PC-9 (cell line): Measurements from ENCODE around the gene PTP4A1. TPM values are rescaled to one million over a fixed set of nuclear protein-coding genes. Genes with fewer than 3 reads are reported as not detected.

Experiments used
- BruUV-seq: library from RNA; stranded (reverse); fragments of 400-500 nt; replicated peaks from 2 replicates; lab custom pipeline; 2021; lab: Mats Ljungman, UMichigan
- CTCF ChIA-PET: fragments of 300-600 bp; sonication (Branson Sonifier 250); formaldehyde crosslinking; loops from one replicate; lab custom pipeline; 2022; ENCODE audit warnings: antibody characterized with exemption; lab: Charles Lee
- POLR2A ChIA-PET: fragments of 300-600 bp; sonication (Branson Sonifier 250); formaldehyde crosslinking; loops from one replicate; lab custom pipeline; 2022; ENCODE audit warnings: antibody characterized with exemption; ENCODE audit not compliant: unreplicated experiment; lab: Charles Lee
- DNase-seq, 2 experiments: peaks; one replicate each; pipeline versions ENCODE4 v3.0.0 to v3.0.0-alpha.2; 2015 to 2022; ENCODE audit warnings: mixed read lengths in 1 of 2
- H2AFZ ChIP-seq: fragments of 200-600 bp; sonication (generic); 2 replicates; pipeline ENCODE4 v1.8.1; 2017; ENCODE audit warnings: antibody characterized with exemption
- H3F3A ChIP-seq: fragments of 200-600 bp; sonication (generic); 2 replicates; pipeline ENCODE4 v1.8.1; 2017; ENCODE audit warnings: antibody characterized with exemption, mild to moderate bottlenecking, low read depth; ENCODE audit not compliant: insufficient read depth
- H3K27ac ChIP-seq: fragments of 200-600 bp; sonication (generic); 2 replicates; pipeline ENCODE4 v1.6.1; 2016; ENCODE audit warnings: mixed run types
- H3K27me3 ChIP-seq: fragments of 200-600 bp; sonication (generic); 2 replicates; pipeline ENCODE4 v1.6.1; 2016; ENCODE audit warnings: low read depth, mixed run types; ENCODE audit not compliant: insufficient read depth
- H3K36me3 ChIP-seq: fragments of 200-600 bp; sonication (generic); 2 replicates; pipeline ENCODE4 v1.6.1; 2016; ENCODE audit warnings: low read depth, mixed run types
- H3K4me1 ChIP-seq: fragments of 200-600 bp; sonication (generic); replicated peaks from 2 replicates; pipeline ENCODE4 v1.6.1; 2016; ENCODE audit warnings: mixed run types; ENCODE audit not compliant: insufficient read depth
- H3K4me2 ChIP-seq: fragments of 200-600 bp; sonication (generic); 2 replicates; pipeline ENCODE4 v1.6.1; 2017; ENCODE audit warnings: mixed run types
- H3K4me3 ChIP-seq: fragments of 200-600 bp; sonication (generic); 2 replicates; pipeline ENCODE4 v1.6.1; 2016; ENCODE audit warnings: mixed run types
- H3K79me2 ChIP-seq: fragments of 200-600 bp; sonication (generic); 2 replicates; pipeline ENCODE4 v1.6.1; 2017; ENCODE audit warnings: low read depth, mixed run types
- H3K9me2 ChIP-seq: fragments of 200-600 bp; sonication (generic); 2 replicates; pipeline ENCODE4 v1.8.1; 2017; ENCODE audit warnings: mild to moderate bottlenecking; ENCODE audit not compliant: insufficient read depth
- H3K9me3 ChIP-seq: fragments of 200-600 bp; sonication (generic); 2 replicates; pipeline ENCODE4 v1.8.1; 2016; ENCODE audit warnings: low read depth; ENCODE audit not compliant: insufficient read depth
- H4K20me1 ChIP-seq: fragments of 200-600 bp; sonication (generic); 2 replicates; pipeline ENCODE4 v1.8.1; 2017; ENCODE audit not compliant: insufficient read depth
- CTCF ChIP-seq: fragments of 200-600 bp; sonication (generic); conservative IDR thresholded peaks from 2 replicates; pipeline ENCODE4 v1.6.1; 2017; ENCODE audit warnings: mixed run types, antibody characterized with exemption, mild to moderate bottlenecking, moderate library complexity
- EZH2 ChIP-seq: fragments of 200-600 bp; sonication (generic); IDR thresholded peaks from 2 replicates; pipeline ENCODE4 v1.8.0; 2017; ENCODE audit warnings: antibody characterized with exemption, low read depth
- intact Hi-C: fragments of 100-400 bp; cut with micrococcal nuclease; formaldehyde crosslinking; loops from one replicate; pipeline ENCODE4 v1.10.0; 2022; ENCODE audit not compliant: unreplicated experiment
- total RNA-seq: library from RNA; stranded (reverse); gene quantifications from 2 replicates; pipeline ENCODE4 v1.2.3, GENCODE V29; 2021

The PTP4A1 gene
- total RNA-seq, 1 experiment from 2014 or later, result 63.8 TPM

GRCh38 chr6:63554782-63555181, 17.5 kb upstream of the PTP4A1 start:
- no peak for DNase-seq
- H3K9me3 ChIP-seq, result no peaks in the 10 kb centered on the region
- POLR2A ChIA-PET, result no interaction called here
- peak overlapping the region; percentile 54; the same call in 1 of the 2 replicates for H3K27ac ChIP-seq
- H3K27me3 ChIP-seq, result no peaks in the 10 kb centered on the region
- intact Hi-C loops, result no loop called here
- H3F3A ChIP-seq, result no peaks in the 10 kb centered on the region
- no peaks in the 10 kb centered on the region for H3K9me2 ChIP-seq
- H3K4me3 ChIP-seq, result no peak overlapping the region
- no peaks in the 10 kb centered on the region for H3K36me3 ChIP-seq
- H3K4me1 ChIP-seq, result peaks cover 10% of the 10 kb centered on the region
- BruUV-seq, result no TSS peak
- CTCF ChIA-PET, result no interaction called here
- no peak overlapping the region for H2AFZ ChIP-seq
- TF ChIP-seq EZH2 (no peak), CTCF (no peak)
- H3K4me2 ChIP-seq, result peak overlapping the region; percentile 50; the same call in 1 of the 2 replicates
- H4K20me1 ChIP-seq, result no peaks in the 10 kb centered on the region
- no peaks in the 10 kb centered on the region for H3K79me2 ChIP-seq

GRCh38 chr6:63556369-63556768, 15.9 kb upstream of the PTP4A1 start:
- no peaks in the 10 kb centered on the region for H3K9me3 ChIP-seq
- BruUV-seq, result no TSS peak
- ChIA-PET POLR2A (no interaction called here), CTCF (no interaction called here)
- no peak for DNase-seq
- H3K79me2 ChIP-seq, result no peaks in the 10 kb centered on the region
- H3K4me3 ChIP-seq, result no peak overlapping the region
- TF ChIP-seq CTCF (no peak), EZH2 (no peak)
- no peaks in the 10 kb centered on the region for H3K36me3 ChIP-seq
- peaks cover 21% of the 10 kb centered on the region for H3K4me1 ChIP-seq
- no peak overlapping the region for H3K4me2 ChIP-seq
- H4K20me1 ChIP-seq, result no peaks in the 10 kb centered on the region
- intact Hi-C loops, result no loop called here
- no peak overlapping the region for H2AFZ ChIP-seq
- no peaks in the 10 kb centered on the region for H3K27me3 ChIP-seq
- H3K9me2 ChIP-seq, result no peaks in the 10 kb centered on the region
- H3F3A ChIP-seq, result peaks cover 10% of the 10 kb centered on the region
- no peak overlapping the region for H3K27ac ChIP-seq

- TF ChIP-seq EZH2, result no peak
- TF ChIP-seq CTCF, result no peak
- H3K36me3 ChIP-seq, result no peaks in the 10 kb centered on the region
- H3K4me1 ChIP-seq, result peaks cover 25% of the 10 kb centered on the region
- ChIA-PET CTCF (no interaction called here), POLR2A (no interaction called here)
- no peak overlapping the region for H3K4me3 ChIP-seq
- H3K9me3 ChIP-seq, result no peaks in the 10 kb centered on the region
- no peaks in the 10 kb centered on the region for H3K9me2 ChIP-seq
- no peaks in the 10 kb centered on the region for H3K27me3 ChIP-seq
- intact Hi-C loops, result no loop called here
- H3K4me2 ChIP-seq, result no peak overlapping the region
- no peaks in the 10 kb centered on the region for H3K79me2 ChIP-seq
- H2AFZ ChIP-seq, result no peak overlapping the region
- no TSS peak for BruUV-seq
- peaks cover 15% of the 10 kb centered on the region for H3F3A ChIP-seq
- DNase-seq, result no peak
- no peaks in the 10 kb centered on the region for H4K20me1 ChIP-seq
- H3K27ac ChIP-seq, result no peak overlapping the region
Observed at GRCh38 chr6:63558278-63558677, 14.0 kb upstream of the PTP4A1 start.
